ENCODE data around the gene RTN4R.
"Not testable (repeated sequence)": the region's sequence is repeated elsewhere in the genome, so short reads cannot be mapped to it uniquely, and the experiment has no call there.

The RTN4R gene

GRCh38 chr22:20268279-20269012, at the start of gene RTN4R:
TSS of gene RTN4R (minus strand) at chr22:20268318. CDS start at chr22:20268092, 226 bp downstream.
- DNase-seq (ENCODE audit: low read depth, low spot score), result no peak

GRCh38 chr22:20317402-20318042, 49.4 kb upstream of the RTN4R start:
- not testable (repeated sequence) for DNase-seq (ENCODE audit: low read depth, low spot score)

- no peak for DNase-seq (ENCODE audit: low read depth, low spot score)
Observed at GRCh38 chr22:20316844-20317401, 48.8 kb upstream of the RTN4R start.

GRCh38 chr22:20316217-20316843, 48.2 kb upstream of the RTN4R start:
- no peak for DNase-seq (ENCODE audit: low read depth, low spot score)

GRCh38 chr22:20315337-20316216, 47.5 kb upstream of the RTN4R start:
- DNase-seq (ENCODE audit: low read depth, low spot score), result no peak

- not testable (repeated sequence) for DNase-seq (ENCODE audit: low read depth, low spot score)
Observed at GRCh38 chr22:20314741-20315336, 46.7 kb upstream of the RTN4R start.

- not testable (repeated sequence) for DNase-seq (ENCODE audit: low read depth, low spot score)
Observed at GRCh38 chr22:20314206-20314605, 46.1 kb upstream of the RTN4R start.

- DNase-seq (ENCODE audit: low read depth, low spot score), result not testable (repeated sequence)
Observed at GRCh38 chr22:20313306-20314077, 45.4 kb upstream of the RTN4R start.

GRCh38 chr22:20312396-20313191, 44.5 kb upstream of the RTN4R start:
- no peak for DNase-seq (ENCODE audit: low read depth, low spot score)

- not testable (repeated sequence) for DNase-seq (ENCODE audit: low read depth, low spot score)
Observed at GRCh38 chr22:20311249-20312062, 43.3 kb upstream of the RTN4R start.

GRCh38 chr22:20310773-20311172, 42.7 kb upstream of the RTN4R start:
- DNase-seq (ENCODE audit: low read depth, low spot score), result not testable (repeated sequence)

GRCh38 chr22:20310180-20310579, 42.1 kb upstream of the RTN4R start:
- DNase-seq (ENCODE audit: low read depth, low spot score), result not testable (repeated sequence)

GRCh38 chr22:20308806-20309650, 40.9 kb upstream of the RTN4R start:
- not testable (repeated sequence) for DNase-seq (ENCODE audit: low read depth, low spot score)

- DNase-seq (ENCODE audit: low read depth, low spot score), result not testable (repeated sequence)
Observed at GRCh38 chr22:20307448-20308447, 39.6 kb upstream of the RTN4R start.

GRCh38 chr22:20306646-20307447, 38.7 kb upstream of the RTN4R start:
- not testable (repeated sequence) for DNase-seq (ENCODE audit: low read depth, low spot score)
